MM.1S (cell line): ENCODE measurements around the gene FCHSD1.

Experiments used
- DNase-seq: peaks from one replicate; pipeline ENCODE4 v3.0.0-alpha.2; 2015
- H2AFZ ChIP-seq: fragments of 300-600 bp; sonication (generic); 2 replicates; pipeline ENCODE4 v1.6.0; 2016; ENCODE audit warnings: antibody characterized with exemption, low read length
- H3F3A ChIP-seq: fragments of 300-600 bp; sonication (generic); 2 replicates; pipeline ENCODE4 v1.6.1; 2016; ENCODE audit warnings: mild to moderate bottlenecking, antibody characterized with exemption, low read length, moderate library complexity, mixed read lengths; ENCODE audit not compliant: insufficient read depth
- H3K27ac ChIP-seq: fragments of 300-600 bp; sonication (generic); 2 replicates; pipeline ENCODE4 v1.5.1; 2016; ENCODE audit warnings: mild to moderate bottlenecking, low read length
- H3K27me3 ChIP-seq: fragments of 300-600 bp; sonication (generic); replicated peaks from 2 replicates; pipeline ENCODE4 v1.6.0; 2016; ENCODE audit warnings: low read length; ENCODE audit not compliant: insufficient read depth
- H3K36me3 ChIP-seq: fragments of 300-600 bp; sonication (generic); replicated peaks from 2 replicates; pipeline ENCODE4 v1.6.1; 2016; ENCODE audit warnings: mild to moderate bottlenecking, low read length, mixed read lengths; ENCODE audit not compliant: insufficient read depth
- H3K4me1 ChIP-seq: fragments of 300-600 bp; sonication (generic); 2 replicates; pipeline ENCODE4 v1.6.1; 2016; ENCODE audit warnings: low read length, mixed read lengths
- H3K4me2 ChIP-seq: fragments of 300-600 bp; sonication (generic); 2 replicates; pipeline ENCODE4 v1.6.0; 2016; ENCODE audit warnings: low read depth, low read length
- H3K4me3 ChIP-seq: fragments of 300-600 bp; sonication (generic); 2 replicates; pipeline ENCODE4 v1.5.1; 2016; ENCODE audit warnings: low read length, mixed read lengths
- H3K79me2 ChIP-seq: fragments of 300-600 bp; sonication (generic); 2 replicates; pipeline ENCODE4 v1.6.1; 2016; ENCODE audit warnings: mixed run types, low read length, mixed read lengths
- H3K9ac ChIP-seq: fragments of 300-600 bp; sonication (generic); 2 replicates; pipeline ENCODE4 v1.6.1; 2016; ENCODE audit warnings: low read length, mixed read lengths
- H3K9me2 ChIP-seq: fragments of 300-600 bp; sonication (generic); replicated peaks from 2 replicates; pipeline ENCODE4 v1.6.1; 2016; ENCODE audit warnings: mild to moderate bottlenecking, low read length, mixed read lengths; ENCODE audit not compliant: insufficient read depth
- H3K9me3 ChIP-seq: fragments of 300-600 bp; sonication (generic); replicated peaks from 2 replicates; pipeline ENCODE4 v1.6.1; 2016; ENCODE audit warnings: mild to moderate bottlenecking, low read length, mixed read lengths; ENCODE audit not compliant: insufficient read depth
- H4K20me1 ChIP-seq: fragments of 300-600 bp; sonication (generic); 2 replicates; pipeline ENCODE4 v1.6.1; 2016; ENCODE audit warnings: mild to moderate bottlenecking, low read length, moderate library complexity, mixed read lengths; ENCODE audit not compliant: insufficient read depth
- CTCF ChIP-seq: fragments of 300-600 bp; sonication (generic); IDR thresholded peaks from 2 replicates; pipeline ENCODE4 v1.5.1; 2016; ENCODE audit warnings: antibody characterized with exemption, low read length, mixed read lengths
- EZH2 ChIP-seq: fragments of 300-600 bp; sonication (generic); optimal IDR thresholded peaks from 2 replicates; pipeline ENCODE3; 2017; ENCODE audit warnings: low read depth, mild to moderate bottlenecking, antibody characterized with exemption, low read length, mixed read lengths
- EZH2phosphoT487 ChIP-seq: fragments of 300-600 bp; sonication (generic); IDR thresholded peaks from 2 replicates; pipeline ENCODE4 v1.6.1; 2018; ENCODE audit warnings: antibody characterized with exemption, low read length

FCHSD1 gene

GRCh38 chr5:141628175-141628788 is 22.9 kb downstream of the FCHSD1 start:
- Histone ChIP-seq H3K4me2 (no peak overlapping the region), H3K4me3 (no peak overlapping the region), H3K4me1 (peaks cover 8% of the 10 kb centered on the region), H3K27me3 (no peaks in the 10 kb centered on the region), H3F3A (peaks cover 8% of the 10 kb centered on the region), H3K9me2 (no peaks in the 10 kb centered on the region), H2AFZ (no peak overlapping the region), H4K20me1 (no peaks in the 10 kb centered on the region; the same call in 1 of the 2 replicates), H3K27ac (no peak overlapping the region), H3K79me2 (peaks cover 28% of the 10 kb centered on the region), H3K36me3 (no peaks in the 10 kb centered on the region; the same call in 1 of the 2 replicates), H3K9me3 (no peaks in the 10 kb centered on the region), H3K9ac (no peak overlapping the region)
- TF ChIP-seq EZH2phosphoT487, result no peak
- no peak for TF ChIP-seq EZH2
- TF ChIP-seq CTCF, result no peak
- DNase-seq, result no peak

- Histone ChIP-seq H3K9me3 (no peaks in the 10 kb centered on the region), H3K4me2 (peak overlapping the region; percentile 91), H3K27ac (peak overlapping the region; percentile 77), H3K9ac (peak overlapping the region; percentile 27; the same call in 1 of the 2 replicates), H3F3A (peaks cover 35% of the 10 kb centered on the region), H3K79me2 (no peaks in the 10 kb centered on the region), H3K4me3 (peak overlapping the region; percentile 14), H3K27me3 (no peaks in the 10 kb centered on the region), H4K20me1 (no peaks in the 10 kb centered on the region), H2AFZ (peak overlapping the region; percentile 59; the same call in 1 of the 2 replicates), H3K36me3 (no peaks in the 10 kb centered on the region), H3K9me2 (no peaks in the 10 kb centered on the region), H3K4me1 (peaks cover 25% of the 10 kb centered on the region)
- DNase-seq, result no peak
- TF ChIP-seq EZH2phosphoT487 (no peak), CTCF (no peak), EZH2 (no peak)
Observed at GRCh38 chr5:141623611-141624010, 27.6 kb downstream of the FCHSD1 start.

GRCh38 chr5:141623186-141623585 is 28.0 kb downstream of the FCHSD1 start:
- TF ChIP-seq EZH2 (no peak), CTCF (no peak), EZH2phosphoT487 (no peak)
- Histone ChIP-seq H3K9me3 (no peaks in the 10 kb centered on the region), H3K4me3 (peak overlapping the region; percentile 14), H3K9ac (peak overlapping the region; percentile 27; the same call in 1 of the 2 replicates), H3K27ac (peak overlapping the region; percentile 77), H2AFZ (peak overlapping the region; percentile 59; the same call in 1 of the 2 replicates), H3F3A (peaks cover 36% of the 10 kb centered on the region), H3K9me2 (no peaks in the 10 kb centered on the region), H3K27me3 (no peaks in the 10 kb centered on the region), H4K20me1 (no peaks in the 10 kb centered on the region), H3K79me2 (peaks cover 4% of the 10 kb centered on the region), H3K36me3 (no peaks in the 10 kb centered on the region), H3K4me1 (peaks cover 25% of the 10 kb centered on the region), H3K4me2 (peak overlapping the region; percentile 91)
- peak; percentile 84 for DNase-seq
